Measurements from ENCODE around the gene P2RY2. TPM values are rescaled to one million over a fixed set of nuclear protein-coding genes. Genes with fewer than 3 reads are reported as not detected.

The P2RY2 gene
- total RNA-seq, 1 experiment from 2014 or later, result 22.5 TPM

DNA sequence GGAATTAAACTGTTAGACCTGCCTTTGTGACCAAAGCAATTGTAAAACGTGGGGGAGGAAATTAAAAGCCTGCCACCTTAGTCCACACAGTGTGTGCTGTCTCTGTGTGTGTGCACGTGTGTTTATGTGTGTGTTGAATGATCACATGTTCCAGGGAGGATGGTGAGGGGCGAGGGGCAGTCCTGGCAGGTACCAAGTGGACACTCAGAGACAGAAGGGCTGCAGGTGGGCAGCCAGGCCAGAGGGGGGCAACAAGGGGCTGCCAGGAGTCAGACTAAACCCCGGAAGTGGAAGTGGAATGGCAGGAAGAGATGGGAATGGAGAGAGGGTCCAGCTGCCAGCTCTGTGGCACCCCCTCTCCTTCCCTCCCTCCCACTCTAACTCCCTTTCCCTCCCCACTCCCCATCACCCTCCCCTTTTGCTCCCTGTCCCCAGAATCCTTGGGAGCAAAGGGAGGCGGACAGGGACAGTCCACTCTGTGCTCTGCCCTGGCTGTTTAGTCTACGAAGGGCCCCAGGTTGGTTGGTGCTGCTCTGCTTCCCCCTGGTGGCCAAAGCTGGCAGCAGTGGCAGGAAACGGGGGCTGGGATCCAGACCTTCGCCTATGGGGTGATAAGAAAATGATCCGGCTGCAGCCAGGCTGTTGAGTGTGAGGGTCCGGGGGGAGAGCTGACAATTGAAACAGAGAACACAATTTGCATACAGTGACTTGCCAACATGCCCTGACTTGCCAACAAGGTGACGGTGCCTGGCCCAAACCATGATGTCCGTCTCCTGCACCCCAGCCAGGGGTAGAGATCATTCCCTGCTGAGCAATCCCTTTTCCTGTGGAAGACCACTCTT, 24.4 kb downstream of the P2RY2 start:
- H3K9me2 ChIP-seq (ENCODE audit: insufficient read depth), result no peaks in the 10 kb centered on the region
- no peaks in the 10 kb centered on the region for H3K79me2 ChIP-seq (ENCODE audit: low read depth)
- H3K4me3 ChIP-seq, result no peak overlapping the region
- intact Hi-C loops (cut with micrococcal nuclease; ENCODE audit: unreplicated experiment), result loop anchor here (1.0 to 2.0 kb wide), 5 partner anchors 47 to 518 kb away; no protein-coding TSS in a partner anchor
- 0 out of 2 replicates have a peak, but pooled peaks cover 4% of the 10 kb centered on the region for H3K36me3 ChIP-seq (ENCODE audit: low read depth)
- no peak overlapping the region for H2AFZ ChIP-seq
- H3K4me2 ChIP-seq, result no peak overlapping the region
- H3K27me3 ChIP-seq (ENCODE audit: insufficient read depth, low read depth), result no peaks in the 10 kb centered on the region
- no peaks in the 10 kb centered on the region for H4K20me1 ChIP-seq (ENCODE audit: insufficient read depth)
- H3K4me1 ChIP-seq (replicated peaks; ENCODE audit: insufficient read depth), result peaks cover 44% of the 10 kb centered on the region
- ChIA-PET CTCF (interaction anchor here (0.6 to 1.5 kb wide), 3 partner anchors 29 to 517 kb away, joined by 4 to 9 read pairs (median 6); partner anchors contain the start of gene P2RY6), POLR2A (ENCODE audit: unreplicated experiment) (interaction anchor here (0.5 kb wide), 1 partner anchor 12 kb away, joined by 9 read pairs; no protein-coding TSS in a partner anchor)
- H3F3A ChIP-seq (ENCODE audit: insufficient read depth, low read depth), result peaks cover 25% of the 10 kb centered on the region; the same call in 1 of the 2 replicates
- H3K9me3 ChIP-seq (ENCODE audit: insufficient read depth, low read depth), result no peaks in the 10 kb centered on the region
- no TSS peak for BruUV-seq (replicated peaks)
- DNase-seq, result peak in 1 of 2 experiments; percentile 79
- TF ChIP-seq, protein P1, sequence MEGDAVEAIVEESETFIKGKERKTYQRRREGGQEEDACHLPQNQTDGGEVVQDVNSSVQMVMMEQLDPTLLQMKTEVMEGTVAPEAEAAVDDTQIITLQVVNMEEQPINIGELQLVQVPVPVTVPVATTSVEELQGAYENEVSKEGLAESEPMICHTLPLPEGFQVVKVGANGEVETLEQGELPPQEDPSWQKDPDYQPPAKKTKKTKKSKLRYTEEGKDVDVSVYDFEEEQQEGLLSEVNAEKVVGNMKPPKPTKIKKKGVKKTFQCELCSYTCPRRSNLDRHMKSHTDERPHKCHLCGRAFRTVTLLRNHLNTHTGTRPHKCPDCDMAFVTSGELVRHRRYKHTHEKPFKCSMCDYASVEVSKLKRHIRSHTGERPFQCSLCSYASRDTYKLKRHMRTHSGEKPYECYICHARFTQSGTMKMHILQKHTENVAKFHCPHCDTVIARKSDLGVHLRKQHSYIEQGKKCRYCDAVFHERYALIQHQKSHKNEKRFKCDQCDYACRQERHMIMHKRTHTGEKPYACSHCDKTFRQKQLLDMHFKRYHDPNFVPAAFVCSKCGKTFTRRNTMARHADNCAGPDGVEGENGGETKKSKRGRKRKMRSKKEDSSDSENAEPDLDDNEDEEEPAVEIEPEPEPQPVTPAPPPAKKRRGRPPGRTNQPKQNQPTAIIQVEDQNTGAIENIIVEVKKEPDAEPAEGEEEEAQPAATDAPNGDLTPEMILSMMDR (conservative IDR thresholded peaks at IDR 0.05), result peak; percentile 94
- no peak for TF ChIP-seq EZH2 (IDR thresholded peaks at IDR 0.05; ENCODE audit: low read depth)
- no peak overlapping the region for H3K27ac ChIP-seq

DNA sequence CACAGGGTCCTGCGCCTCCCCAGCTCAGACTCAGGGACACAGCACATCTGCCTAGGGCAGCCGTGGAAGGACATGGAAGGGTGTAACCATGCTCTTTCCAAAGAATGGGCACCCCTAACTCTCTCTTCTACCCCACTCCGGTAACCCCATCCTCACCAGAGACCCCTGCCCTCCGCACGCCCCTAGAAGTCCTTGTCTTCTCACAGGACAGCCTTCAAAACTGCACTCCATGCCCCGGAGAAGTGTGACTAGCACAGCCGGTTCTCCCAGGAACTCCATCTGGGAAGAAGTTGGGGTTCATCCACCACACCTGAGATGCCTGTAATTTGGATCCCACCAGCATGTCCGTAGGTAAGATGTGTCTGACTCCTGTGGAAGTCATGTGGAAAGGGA, 25.0 kb downstream of the P2RY2 start:
- H3K4me3 ChIP-seq, result no peak overlapping the region

More for the DNA sequence above, 25.0 kb downstream of the P2RY2 start:
- peaks cover 37% of the 10 kb centered on the region for H3K4me1 ChIP-seq (replicated peaks; ENCODE audit: insufficient read depth)
- no peak for DNase-seq
- ChIA-PET POLR2A (ENCODE audit: unreplicated experiment) (interaction anchor here (0.5 kb wide), 1 partner anchor 12 kb away, joined by 9 read pairs; no protein-coding TSS in a partner anchor), CTCF (interaction anchor here (0.7 to 1.9 kb wide), 4 partner anchors 29 to 117 kb away, joined by 4 to 24 read pairs (median 6); partner anchors contain the start of gene P2RY6)
- 0 out of 2 replicates have a peak, but pooled peaks cover 4% of the 10 kb centered on the region for H3K36me3 ChIP-seq (ENCODE audit: low read depth)
- no peak overlapping the region for H3K4me2 ChIP-seq
- H3K9me2 ChIP-seq (ENCODE audit: insufficient read depth), result no peaks in the 10 kb centered on the region
- no peak overlapping the region for H2AFZ ChIP-seq
- no peaks in the 10 kb centered on the region for H3K27me3 ChIP-seq (ENCODE audit: insufficient read depth, low read depth)
- TF ChIP-seq, protein P1 (conservative IDR thresholded peaks at IDR 0.05), result no peak
- TF ChIP-seq EZH2 (IDR thresholded peaks at IDR 0.05; ENCODE audit: low read depth), result no peak
- H3K9me3 ChIP-seq (ENCODE audit: insufficient read depth, low read depth), result no peaks in the 10 kb centered on the region
- intact Hi-C loops (cut with micrococcal nuclease; ENCODE audit: unreplicated experiment), result loop anchor here (2.0 kb wide), 2 partner anchors 92 to 518 kb away; no protein-coding TSS in a partner anchor
- H3K79me2 ChIP-seq (ENCODE audit: low read depth), result no peaks in the 10 kb centered on the region
- no TSS peak for BruUV-seq (replicated peaks)
- no peak overlapping the region for H3K27ac ChIP-seq
- peaks cover 23% of the 10 kb centered on the region; the same call in 1 of the 2 replicates for H3F3A ChIP-seq (ENCODE audit: insufficient read depth, low read depth)
- H4K20me1 ChIP-seq (ENCODE audit: insufficient read depth), result no peaks in the 10 kb centered on the region

Data from PC-9 (cell line).